Thymus (tissue), 14 donors: ENCODE results near the gene SIN3A. TPM values are rescaled to one million over a fixed set of nuclear protein-coding genes. Genes with fewer than 3 reads are reported as not detected.
"Not testable (repeated sequence)": the region's sequence is repeated elsewhere in the genome, so short reads cannot be mapped to it uniquely, and the experiment has no call there.

Experiments
- DNase-seq, 9 donors: peaks; one replicate each; pipeline ENCODE4 v3.0.0-alpha.2; 2013; ENCODE audit warnings: low spot score in 9 of 9, low read depth in 6 of 9, missing footprints in 1 of 9
- H3K27ac ChIP-seq, 2 donors: one replicate each; pipeline ENCODE4 v1.5.1; 2013; ENCODE audit warnings: control low read depth in 1 of 2, low read depth in 1 of 2, low read length in 1 of 2, mild to moderate bottlenecking in 1 of 2, moderate library complexity in 1 of 2
- H3K27me3 ChIP-seq, 2 donors: one replicate each; pipeline ENCODE4 v1.5.1; 2013; ENCODE audit warnings: low read length in 1 of 2; ENCODE audit not compliant: control insufficient read depth in 2 of 2, insufficient read depth in 1 of 2
- H3K36me3 ChIP-seq, 2 donors: one replicate each; pipeline ENCODE4 v1.5.1; 2013; ENCODE audit warnings: low read length in 1 of 2, mild to moderate bottlenecking in 1 of 2, moderate library complexity in 1 of 2; ENCODE audit not compliant: control insufficient read depth in 2 of 2, insufficient read depth in 2 of 2
- H3K4me1 ChIP-seq, 2 donors: one replicate each; pipeline ENCODE4 v1.5.1; 2013; ENCODE audit warnings: low read length in 2 of 2; ENCODE audit not compliant: control insufficient read depth in 2 of 2, insufficient read depth in 2 of 2
- H3K4me3 ChIP-seq, 2 donors: one replicate each; pipeline ENCODE4 v1.5.1; 2013; ENCODE audit warnings: low read length in 2 of 2, control low read depth in 1 of 2, mild to moderate bottlenecking in 1 of 2
- H3K9me3 ChIP-seq, 2 donors: one replicate each; pipeline ENCODE4 v1.5.1; 2013; ENCODE audit warnings: low read length in 1 of 2, mild to moderate bottlenecking in 1 of 2; ENCODE audit not compliant: control insufficient read depth in 2 of 2, insufficient read depth in 1 of 2
- WGBS: extraction: QIAGEN DNeasy Blood & Tissue Kit; methylation state at CpG from one replicate; pipeline ENCODE4 v1.1.7; 2013; 5-methylcytosine and 5-hydroxymethylcytosine counted together
- long read RNA-seq, 10 donors: transcript quantifications; one replicate each; lab custom pipeline, GENCODE V29; 2026
- polyA plus RNA-seq: library from polyadenylated mRNA; stranded (reverse); fragments of 200-250 nt; gene quantifications from one replicate; pipeline ENCODE4 v1.2.3, GENCODE V29; 2013
- total RNA-seq: library from RNA; stranded (reverse); fragments of 120-200 nt; gene quantifications from one replicate; pipeline ENCODE4 v1.2.4, GENCODE V29; 2013
- donor health status: healthy.

The SIN3A gene
- 23.6 TPM for total RNA-seq
- polyA plus RNA-seq = 18.4 TPM
- long read RNA-seq, donor 1, full-length matches to known transcripts = 1 of 1 reads
- long read RNA-seq, donor 1, partial matches to known transcripts = 0 of 1 reads
- long read RNA-seq, donor 1, other reads (novel, unspliced or antisense) = 0 of 1 reads
- long read RNA-seq, donor 2 = 0 reads
- long read RNA-seq, donor 3, full-length matches to known transcripts = 5 of 15 reads
- long read RNA-seq, donor 3, partial matches to known transcripts = 10 of 15 reads
- long read RNA-seq, donor 3, other reads (novel, unspliced or antisense) = 0 of 15 reads
- long read RNA-seq, donor 4, full-length matches to known transcripts = 3 of 3 reads
- long read RNA-seq, donor 4, partial matches to known transcripts = 0 of 3 reads
- long read RNA-seq, donor 4, other reads (novel, unspliced or antisense) = 0 of 3 reads
- long read RNA-seq, donor 5, full-length matches to known transcripts = 9 of 19 reads
- long read RNA-seq, donor 5, partial matches to known transcripts = 10 of 19 reads
- long read RNA-seq, donor 5, other reads (novel, unspliced or antisense) = 0 of 19 reads
- long read RNA-seq, donor 6, full-length matches to known transcripts = 4 of 9 reads
- long read RNA-seq, donor 6, partial matches to known transcripts = 5 of 9 reads
- long read RNA-seq, donor 6, other reads (novel, unspliced or antisense) = 0 of 9 reads
- long read RNA-seq, donor 7, full-length matches to known transcripts = 10 of 19 reads
- long read RNA-seq, donor 7, partial matches to known transcripts = 9 of 19 reads
- long read RNA-seq, donor 7, other reads (novel, unspliced or antisense) = 0 of 19 reads
- long read RNA-seq, donor 8, partial matches to known transcripts = 0 of 2 reads
- long read RNA-seq, donor 8, other reads (novel, unspliced or antisense) = 0 of 2 reads
- long read RNA-seq, donor 9, full-length matches to known transcripts = 3 of 11 reads
- long read RNA-seq, donor 9, partial matches to known transcripts = 8 of 11 reads
- long read RNA-seq, donor 9, other reads (novel, unspliced or antisense) = 0 of 11 reads
- long read RNA-seq, donor 10, full-length matches to known transcripts = 11 of 24 reads
- long read RNA-seq, donor 10, partial matches to known transcripts = 13 of 24 reads
- long read RNA-seq, donor 10, other reads (novel, unspliced or antisense) = 0 of 24 reads

- DNase-seq = peak; percentile 93 to 100 (median 98)
- H3K27me3 ChIP-seq = no peaks in the 10 kb centered on the region
- H3K4me1 ChIP-seq = peaks cover 15 to 50% of the 10 kb centered on the region in 2 donors
- peak within 1 kb of the TSS; percentile 99 to 100 for H3K27ac ChIP-seq
- H3K4me3 ChIP-seq = peak within 1 kb of the TSS; percentile 82 to 94
- peaks cover 0 to 4% of the 10 kb centered on the region in 2 donors for H3K9me3 ChIP-seq
- under 1% methylated on average over 39 of the region's 39 CpGs for WGBS
- H3K36me3 ChIP-seq = peaks cover 9 to 11% of the 10 kb centered on the region in 2 donors
These were observed at the start of gene SIN3A for GRCh38 chr15:75451674-75452363. TSS of gene SIN3A (minus strand) at chr15:75451690. CDS start at chr15:75430375, 21,315 bp downstream.

DNA sequence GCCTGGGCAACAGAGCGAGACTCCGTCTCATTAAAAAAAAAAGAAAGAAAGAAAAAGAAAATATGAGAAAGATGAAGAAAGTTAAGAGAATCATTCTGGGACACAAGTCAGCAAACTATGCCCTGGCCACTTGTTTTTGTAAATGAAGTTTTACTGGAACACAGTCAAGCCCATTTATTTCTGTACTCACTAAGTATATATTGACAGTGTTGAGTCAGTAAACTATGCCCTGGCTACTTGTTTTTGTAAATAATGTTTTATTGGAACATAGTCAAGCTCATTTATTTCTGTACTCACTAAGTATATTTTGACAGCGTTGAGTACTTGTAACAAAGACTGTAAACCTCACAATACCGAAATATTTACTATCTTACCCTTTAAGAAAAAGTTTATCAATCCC lies 42.2 kb upstream of the SIN3A start:
- no peaks in the 10 kb centered on the region for H3K27me3 ChIP-seq
- H3K36me3 ChIP-seq = peaks cover 10 to 14% of the 10 kb centered on the region in 2 donors
- H3K4me1 ChIP-seq = no peaks in the 10 kb centered on the region
- H3K9me3 ChIP-seq = no peaks in the 10 kb centered on the region
- H3K27ac ChIP-seq = no peak overlapping the region
- no peak overlapping the region for H3K4me3 ChIP-seq
- 98% methylated on average over 4 of the region's 4 CpGs for WGBS
- no peak for DNase-seq

GRCh38 chr15:75483961-75484360 lies 32.5 kb upstream of the SIN3A start:
- WGBS = 99% methylated on average over 1 of the region's 1 CpG
- H3K36me3 ChIP-seq = peaks cover 10 to 12% of the 10 kb centered on the region in 2 donors
- H3K27me3 ChIP-seq = no peaks in the 10 kb centered on the region
- H3K4me3 ChIP-seq = no peak overlapping the region
- no peak overlapping the region for H3K27ac ChIP-seq
- no peaks in the 10 kb centered on the region for H3K9me3 ChIP-seq
- H3K4me1 ChIP-seq = no peaks in the 10 kb centered on the region
- no peak for DNase-seq

- not testable (repeated sequence) for H3K4me3 ChIP-seq, H3K4me1 ChIP-seq, H3K27me3 ChIP-seq, DNase-seq, H3K9me3 ChIP-seq, H3K27ac ChIP-seq
- WGBS = 97% methylated on average over 5 of the region's 5 CpGs
- H3K36me3 ChIP-seq = peaks cover 10 to 16% of the 10 kb centered on the region in 2 donors
These were observed 32.1 kb upstream of the SIN3A start for GRCh38 chr15:75483556-75483955.

DNA sequence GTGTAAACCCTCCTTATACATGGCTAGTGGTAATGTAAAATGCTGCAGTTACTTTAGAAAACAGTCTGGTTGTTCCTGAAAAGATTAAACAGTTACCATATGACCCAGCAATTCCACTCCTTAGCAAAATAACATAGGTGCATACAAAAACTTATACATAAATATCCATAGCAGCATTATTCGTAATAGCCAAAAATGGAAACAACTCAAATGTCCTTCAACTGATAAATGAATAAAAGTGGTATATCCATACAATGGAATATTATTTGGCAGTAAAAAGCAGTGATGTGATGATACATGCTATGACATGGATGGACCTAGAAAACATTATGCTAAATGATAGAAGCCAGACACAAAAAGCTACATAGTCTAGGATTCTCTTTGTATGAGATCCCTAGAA lies 31.6 kb upstream of the SIN3A start:
- Histone ChIP-seq H3K4me1 (no peaks in the 10 kb centered on the region), H3K27me3 (no peaks in the 10 kb centered on the region), H3K9me3 (no peaks in the 10 kb centered on the region), H3K36me3 (peaks cover 10 to 16% of the 10 kb centered on the region in 2 donors), H3K4me3 (no peak overlapping the region), H3K27ac (no peak overlapping the region)
- no peak for DNase-seq
- 95% methylated on average over 1 of the region's 1 CpG for WGBS

- H3K4me1 ChIP-seq, DNase-seq, H3K27me3 ChIP-seq, H3K9me3 ChIP-seq, H3K27ac ChIP-seq, H3K4me3 ChIP-seq: not testable (repeated sequence)
- H3K36me3 ChIP-seq = peaks cover 10 to 15% of the 10 kb centered on the region in 2 donors
- 98% methylated on average over 54 of the region's 54 CpGs for WGBS
These were observed 29.0 kb upstream of the SIN3A start for GRCh38 chr15:75480463-75480862.

GRCh38 chr15:75479670-75480069 lies 28.2 kb upstream of the SIN3A start:
- peaks cover 13 to 15% of the 10 kb centered on the region in 2 donors for H3K36me3 ChIP-seq
- no peak for DNase-seq
- 96% methylated on average over 2 of the region's 2 CpGs for WGBS

DNA sequence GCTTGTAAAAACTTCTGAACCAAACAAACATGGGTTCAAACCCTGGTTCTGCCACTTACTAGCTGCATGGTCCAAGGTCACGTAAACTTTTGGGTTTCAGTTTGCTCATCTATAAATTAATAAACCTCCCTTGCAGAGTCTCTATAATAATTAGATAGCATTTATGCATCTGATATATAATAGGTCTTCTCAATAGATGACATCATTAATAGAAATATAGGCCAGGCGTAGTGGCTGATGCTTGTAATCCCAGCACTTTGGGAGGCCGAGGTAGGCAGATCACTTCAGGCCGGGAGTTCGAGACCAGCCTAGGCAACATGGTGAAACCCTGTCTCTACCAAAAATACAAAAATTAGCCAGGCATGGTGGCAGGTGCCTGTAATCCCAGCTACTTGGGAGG lies 25.6 kb upstream of the SIN3A start:
- not testable (repeated sequence) for DNase-seq, H3K27me3 ChIP-seq, H3K4me3 ChIP-seq, H3K9me3 ChIP-seq, H3K4me1 ChIP-seq, H3K27ac ChIP-seq
- WGBS = 98% methylated on average over 5 of the region's 5 CpGs
- peaks cover 19 to 22% of the 10 kb centered on the region in 2 donors for H3K36me3 ChIP-seq

More at GRCh38 chr15:75479670-75480069, 28.2 kb upstream of the SIN3A start:
- Histone ChIP-seq H3K4me1 (no peaks in the 10 kb centered on the region), H3K9me3 (no peaks in the 10 kb centered on the region), H3K27me3 (no peaks in the 10 kb centered on the region), H3K27ac (no peak overlapping the region), H3K4me3 (no peak overlapping the region)
